ENCODE data around the gene CKS1B.
"Not testable (repeated sequence)": the region's sequence is repeated elsewhere in the genome, so short reads cannot be mapped to it uniquely, and the experiment has no call there.

Gene CKS1B

DNA sequence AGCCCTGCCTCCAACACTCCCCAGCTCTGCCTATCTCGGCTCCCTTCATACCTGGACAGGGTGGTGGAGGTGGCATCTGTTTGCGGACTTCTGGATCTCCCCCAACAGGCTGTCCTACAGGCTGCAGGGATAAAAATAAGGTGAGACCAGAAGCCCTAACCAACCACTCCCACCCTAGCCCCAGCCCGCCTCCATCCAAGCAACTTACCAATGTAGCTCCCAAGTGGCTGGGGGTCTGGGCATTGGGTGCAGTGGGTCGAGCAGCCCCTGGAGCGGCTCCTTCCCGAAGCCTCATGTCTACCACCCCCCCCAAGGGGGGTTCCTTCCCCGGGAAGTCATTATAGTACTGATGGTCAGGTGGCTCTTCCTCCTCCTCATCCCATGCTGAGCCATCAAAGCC is 8.4 kb upstream of the CKS1B start:
- no peak for DNase-seq

GRCh38 chr1:154967331-154967950 is 7.0 kb upstream of the CKS1B start:
- no peak for DNase-seq

DNA sequence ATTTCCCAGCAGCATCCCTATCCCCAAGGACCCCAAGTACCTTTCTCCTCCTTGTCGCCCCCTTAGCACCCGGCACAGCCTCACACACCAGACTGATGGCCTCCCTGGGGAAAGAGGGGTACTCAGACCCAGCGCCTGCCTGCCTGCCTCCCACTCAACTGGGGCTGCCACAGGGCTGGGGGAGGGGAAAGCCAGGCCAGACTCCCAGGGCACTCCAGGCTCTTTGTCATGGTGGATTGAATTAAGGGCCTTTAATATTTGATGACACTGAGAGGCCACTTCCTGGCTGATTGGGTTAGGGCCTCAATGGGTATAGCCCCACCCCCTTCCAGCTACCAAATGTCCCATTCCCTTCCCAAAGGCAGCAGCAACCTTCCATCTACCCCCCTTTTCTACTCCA is 5.8 kb upstream of the CKS1B start:
- no peak for DNase-seq

- DNase-seq = no peak
These were observed 5.2 kb upstream of the CKS1B start for GRCh38 chr1:154969246-154969645.

DNA sequence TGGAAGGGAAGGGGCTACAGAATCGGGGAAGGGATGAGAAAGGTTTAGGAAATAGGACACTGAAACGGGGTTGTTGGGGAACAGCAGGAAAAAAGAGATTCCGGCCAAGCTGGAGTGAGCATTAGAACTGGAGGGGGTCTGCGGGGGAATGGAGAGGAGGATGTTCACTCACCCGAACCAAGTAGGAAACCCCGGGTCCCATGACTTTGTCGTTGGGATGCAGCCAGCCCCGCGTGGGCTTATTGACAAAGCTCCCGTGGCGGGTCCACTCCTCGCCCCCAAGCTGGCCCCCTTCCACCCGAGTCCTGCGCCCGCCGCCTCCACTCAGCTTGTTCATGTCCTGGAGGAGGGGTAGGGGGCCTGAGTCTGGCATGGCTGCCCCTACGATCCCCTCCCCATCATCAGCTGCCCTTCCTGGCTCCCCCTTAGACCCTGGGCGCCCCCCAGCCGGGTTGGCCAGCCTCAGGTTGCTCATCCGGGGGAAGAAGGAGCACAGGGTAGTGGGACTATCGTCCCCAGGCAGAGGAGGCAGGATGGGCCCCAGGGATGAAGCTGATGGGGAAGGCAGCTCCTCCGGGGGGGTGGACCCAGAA is 4.5 kb upstream of the CKS1B start:
- DNase-seq = no peak

DNA sequence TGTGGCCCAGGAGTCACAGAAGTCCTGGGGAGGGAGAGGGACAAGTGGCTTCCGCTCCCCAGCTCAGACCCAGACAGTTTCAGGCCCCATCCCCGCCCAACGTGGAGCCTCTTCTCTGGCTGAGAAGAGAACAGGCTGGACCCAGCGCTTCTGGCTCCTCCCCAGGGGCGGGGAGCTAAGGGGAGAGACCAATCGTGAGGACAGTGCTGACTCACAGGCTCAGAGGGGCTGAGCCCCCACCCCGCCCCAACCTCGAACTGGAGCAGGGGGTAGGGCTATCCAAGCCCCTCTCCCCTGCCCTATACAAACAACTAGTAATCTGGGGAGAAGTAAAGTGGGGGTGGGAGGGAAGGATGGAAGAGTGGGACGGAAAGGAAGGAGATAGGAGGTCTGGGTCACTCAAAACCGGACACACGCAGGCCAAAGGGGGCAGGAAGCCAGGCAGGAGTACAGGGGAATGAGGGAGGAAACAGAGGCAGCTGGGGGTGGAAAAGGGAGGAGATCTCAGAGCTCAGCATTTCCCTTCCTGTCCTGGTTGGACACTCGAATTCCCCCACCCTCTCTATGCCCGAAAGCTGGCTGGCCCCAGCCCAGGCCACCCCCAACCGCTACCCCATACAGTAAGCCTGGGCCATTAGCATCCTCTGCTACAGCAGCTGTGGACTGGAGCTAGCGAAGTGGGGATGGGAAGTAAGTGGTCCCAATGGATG is 3.7 kb upstream of the CKS1B start, which contains the start of gene SHC1:
Gene SHC1, minus strand, starts transcription at position 117 of the 710 bp plus-strand sequence. CDS start 221 bp downstream, outside the sequence.
- no peak for DNase-seq

DNA sequence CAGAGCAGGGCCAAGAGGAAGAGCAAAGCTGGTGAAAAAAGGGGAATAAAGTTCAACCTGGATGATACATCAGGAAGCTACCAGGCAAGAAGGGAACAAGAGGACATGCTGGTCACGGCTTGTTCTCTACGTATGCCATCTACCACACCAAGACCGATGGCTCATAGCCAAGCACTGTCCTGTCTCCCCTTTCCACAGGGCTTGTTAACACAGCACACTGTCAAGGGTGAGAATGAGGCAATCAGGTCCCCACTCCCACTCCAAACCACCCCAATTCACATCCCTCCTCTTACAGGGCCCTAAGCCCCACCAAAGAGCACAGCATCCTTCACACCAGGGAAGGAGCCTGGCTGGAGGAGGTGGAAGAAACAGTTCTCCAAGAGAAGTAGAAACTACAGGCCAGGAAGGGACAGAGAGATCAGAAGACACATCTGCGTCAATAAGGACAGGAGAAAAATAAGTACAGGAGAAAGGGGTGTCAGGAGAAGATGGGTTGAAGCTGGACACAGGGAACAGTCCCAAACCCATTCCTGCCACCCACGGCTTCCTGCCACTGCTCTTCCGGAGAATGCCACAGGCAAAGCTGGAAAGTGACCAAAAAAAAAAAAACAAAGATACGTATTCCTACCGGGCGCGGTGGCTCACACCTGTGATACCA is 3.0 kb upstream of the CKS1B start:
- DNase-seq = no peak

GRCh38 chr1:154972213-154972516 is 2.3 kb upstream of the CKS1B start:
- no peak for DNase-seq

DNA sequence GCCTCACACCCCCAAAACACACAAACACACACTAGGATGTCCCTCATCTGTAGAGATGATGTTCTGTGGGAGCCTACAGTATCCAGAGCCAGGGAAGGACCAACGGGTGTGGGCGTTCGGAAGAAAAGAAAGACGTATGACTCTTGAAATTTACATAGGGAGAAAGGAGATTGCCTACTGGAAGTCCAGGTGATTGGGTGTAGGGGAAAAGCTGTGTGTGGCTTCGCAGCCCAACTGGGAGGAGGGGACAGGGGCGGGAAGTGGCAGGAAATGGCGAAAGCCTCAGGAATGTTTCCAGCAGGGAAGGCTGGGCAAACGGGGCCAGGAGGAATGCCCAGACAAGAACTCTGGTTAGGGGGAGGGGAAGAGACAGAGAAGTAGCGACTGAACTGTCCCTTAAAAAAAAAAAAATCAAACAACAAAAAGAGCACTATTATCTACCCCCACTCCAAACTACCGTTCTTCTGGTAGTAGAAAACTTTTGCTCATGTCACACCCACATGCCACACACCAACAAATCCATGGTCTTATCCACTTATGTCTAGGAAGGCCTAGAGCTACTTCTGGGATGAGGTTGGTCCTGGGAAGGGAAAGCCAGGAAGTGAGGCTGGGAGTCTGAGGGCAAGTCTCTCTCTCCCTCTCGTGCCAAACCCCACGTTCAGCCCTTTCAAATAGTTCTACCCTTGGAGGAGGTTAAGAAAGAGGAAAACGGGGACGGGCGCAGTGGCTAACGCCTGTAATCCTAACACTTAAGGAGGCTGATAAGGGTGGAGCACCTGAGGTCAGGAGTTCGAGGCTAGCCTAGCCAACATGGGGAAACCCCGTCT is 1.8 kb upstream of the CKS1B start:
- no peak for DNase-seq

GRCh38 chr1:154973344-154974101 is 958 bp upstream of the CKS1B start:
- peak; percentile 85 for DNase-seq

GRCh38 chr1:154974808-154975408 is 427 bp downstream of the CKS1B start:
- peak; percentile 96 for DNase-seq

- no peak for DNase-seq
These were observed 1.1 kb downstream of the CKS1B start for GRCh38 chr1:154975409-154976059.

GRCh38 chr1:154977762-154978161 is 3.3 kb downstream of the CKS1B start:
- not testable (repeated sequence) for DNase-seq

DNA sequence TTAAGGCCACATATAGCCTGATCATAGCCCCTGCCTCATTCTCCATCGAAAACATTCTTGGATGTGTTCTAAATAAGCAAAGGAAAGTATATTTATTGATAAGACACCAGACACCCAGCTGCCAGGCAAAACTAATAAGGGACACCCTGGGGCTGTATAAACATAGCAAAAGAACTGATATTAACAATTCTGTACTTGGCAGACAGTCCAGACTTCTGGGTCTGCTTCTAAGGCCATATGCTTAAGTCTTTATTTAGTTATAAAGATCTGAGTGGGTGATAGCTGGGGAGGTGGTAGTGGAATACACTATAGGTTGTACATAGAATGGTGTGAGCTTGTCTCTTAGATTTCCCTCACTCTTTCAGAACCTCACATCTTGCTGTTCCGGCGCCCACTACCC is 3.9 kb downstream of the CKS1B start:
- DNase-seq = no peak

- no peak for DNase-seq
These were observed 7.9 kb downstream of the CKS1B start for GRCh38 chr1:154982341-154982740.

DNA sequence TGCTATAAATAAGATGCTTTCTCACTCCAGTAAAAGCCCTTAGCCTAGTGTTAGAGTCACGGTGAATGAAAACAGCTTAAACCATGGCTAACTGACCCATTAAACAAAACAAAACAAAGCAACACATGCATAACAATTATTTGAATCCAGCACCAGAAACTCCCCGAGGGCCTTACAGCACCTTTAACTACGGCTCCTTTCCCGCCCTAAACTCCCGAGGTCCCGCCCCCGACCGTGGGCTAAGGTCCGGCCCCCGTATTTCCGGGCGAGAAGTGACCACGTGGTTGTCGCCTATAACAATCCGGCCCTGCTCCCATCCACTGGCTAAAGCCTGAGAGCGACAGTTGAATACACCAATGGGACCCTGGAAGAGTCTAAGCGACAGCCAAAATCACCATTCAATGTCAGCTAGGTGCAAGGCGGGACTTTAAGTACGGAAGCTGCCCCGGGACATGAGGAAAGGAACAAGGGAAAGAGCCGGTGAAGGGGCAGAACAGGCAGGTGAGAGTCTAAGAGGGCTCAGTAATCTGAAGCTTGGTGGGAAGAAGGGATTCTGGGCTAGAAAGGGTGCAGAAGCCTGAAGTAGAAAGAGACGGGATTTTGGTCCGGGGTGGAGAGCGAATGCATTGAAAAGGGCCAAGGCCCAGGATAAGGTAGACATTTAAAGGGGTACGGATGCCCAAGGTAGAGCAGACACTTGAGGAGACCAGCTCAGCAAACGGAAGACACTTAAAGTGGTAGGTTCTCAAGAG is 8.6 kb downstream of the CKS1B start, which contains the start of gene FLAD1:
Gene FLAD1, plus strand, starts transcription at position 448 of the 752 bp plus-strand sequence. CDS start 351 bp downstream, outside the sequence.
- DNase-seq = peak; percentile 97

DNA sequence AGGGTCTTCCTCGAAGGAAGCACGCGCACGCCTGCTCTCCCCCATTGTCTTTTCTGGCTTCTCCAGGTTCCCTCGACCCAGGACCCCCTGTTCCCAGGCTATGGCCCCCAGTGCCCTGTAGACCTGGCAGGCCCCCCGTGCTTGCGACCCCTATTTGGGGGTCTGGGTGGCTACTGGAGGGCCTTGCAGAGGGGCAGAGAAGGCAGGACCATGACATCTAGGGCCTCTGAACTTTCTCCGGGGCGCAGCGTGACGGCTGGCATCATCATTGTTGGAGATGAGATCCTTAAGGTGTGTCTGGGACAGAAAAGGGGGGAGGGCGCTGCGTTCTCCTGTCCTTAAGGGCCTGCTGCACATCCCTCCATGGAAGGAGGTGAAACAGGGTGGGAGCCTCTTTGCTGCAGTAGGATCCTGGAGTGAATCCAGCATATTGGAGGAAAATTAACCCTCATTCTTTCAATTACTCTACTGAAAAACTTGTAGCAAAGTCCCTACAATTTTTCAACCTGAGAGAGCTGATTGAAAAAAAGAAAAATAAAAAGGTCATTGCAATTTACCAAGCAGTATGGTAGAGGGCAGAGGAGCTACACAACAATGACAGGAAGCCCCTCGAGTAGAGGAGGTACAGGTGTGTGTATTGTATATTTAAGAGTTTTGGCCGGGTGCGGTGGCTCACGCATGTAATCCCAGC is 9.4 kb downstream of the CKS1B start:
- no peak for DNase-seq

- not testable (repeated sequence) for DNase-seq
These were observed 12.3 kb downstream of the CKS1B start for GRCh38 chr1:154986736-154987135.

DNA sequence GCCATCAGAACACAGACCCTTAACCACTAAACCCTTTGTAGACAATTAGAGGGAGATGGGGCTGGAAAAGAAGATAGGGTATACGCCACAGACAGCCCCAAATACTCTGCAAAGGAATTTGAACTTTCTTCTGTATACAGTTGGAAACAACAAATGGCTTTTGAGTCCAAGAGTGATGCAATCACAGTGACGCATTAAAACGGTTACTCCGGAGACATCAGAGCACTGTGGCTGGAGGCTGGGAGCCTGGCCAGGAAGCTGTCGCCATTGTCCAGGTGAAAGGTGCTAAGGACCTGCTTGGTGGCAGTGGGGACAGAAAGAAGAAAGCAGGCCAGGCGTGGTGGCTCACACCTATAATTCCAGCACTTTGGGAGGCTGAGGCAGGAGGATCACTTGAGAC is 12.8 kb downstream of the CKS1B start:
- DNase-seq = no peak

Measured in central memory CD4-positive, alpha-beta T cell (primary cell).